Astrocyte of the spinal cord (primary cell): ENCODE measurements around the gene RNF150.

ENCODE experiments used
- DNase-seq: peaks from one replicate; pipeline ENCODE4 v3.0.0; 2011; ENCODE audit warnings: low read depth, low spot score
- H3K4me3 ChIP-seq: 2 replicates; pipeline ENCODE4 v1.5.1; 2011; ENCODE audit warnings: low read depth, mild to moderate bottlenecking, low read length, moderate library complexity
- CTCF ChIP-seq: IDR thresholded peaks from 2 replicates; pipeline ENCODE4 v1.5.1; 2012; ENCODE audit warnings: low read depth, mild to moderate bottlenecking, low read length, inconsistent platforms
- in situ Hi-C: cut with HindIII; loops from 2 replicates; pipeline ENCODE4 v1.10.0; 2017; ENCODE audit warnings: low sequenced_read_pairs

RNF150 gene

GRCh38 chr4:141004823-141005222 is 128.4 kb downstream of the RNF150 start:
- no peak for TF ChIP-seq CTCF
- in situ Hi-C loops: no loop called here
- no peak overlapping the region for H3K4me3 ChIP-seq
- DNase-seq: no peak

GRCh38 chr4:141003193-141003592 is 130.1 kb downstream of the RNF150 start:
- no peak overlapping the region for H3K4me3 ChIP-seq
- in situ Hi-C loops: no loop called here
- no peak for DNase-seq
- no peak for TF ChIP-seq CTCF

GRCh38 chr4:141002323-141002805 is 130.9 kb downstream of the RNF150 start:
- TF ChIP-seq CTCF: no peak
- in situ Hi-C loops: no loop called here
- H3K4me3 ChIP-seq: no peak overlapping the region
- DNase-seq: peak; percentile 68

- in situ Hi-C loops: no loop called here
- peak; percentile 90 for DNase-seq
- no peak overlapping the region for H3K4me3 ChIP-seq
- TF ChIP-seq CTCF: peak; percentile 22
Observed at GRCh38 chr4:140996766-140997165, 136.5 kb downstream of the RNF150 start.

- no peak overlapping the region for H3K4me3 ChIP-seq
- in situ Hi-C loops: no loop called here
- peak; percentile 49 for DNase-seq
- no peak for TF ChIP-seq CTCF
Observed at GRCh38 chr4:140995058-140995457, 138.2 kb downstream of the RNF150 start.

- DNase-seq: no peak
- TF ChIP-seq CTCF: no peak
- no peak overlapping the region for H3K4me3 ChIP-seq
- in situ Hi-C loops: no loop called here
Observed at GRCh38 chr4:140994015-140994414, 139.3 kb downstream of the RNF150 start.

- no peak for TF ChIP-seq CTCF
- in situ Hi-C loops: no loop called here
- no peak overlapping the region for H3K4me3 ChIP-seq
- DNase-seq: no peak
Observed at GRCh38 chr4:140993370-140993769, 139.9 kb downstream of the RNF150 start.
